ENCODE measurements around the gene C22orf15.

The C22orf15 gene

GRCh38 chr22:23750714-23751440, 11.9 kb upstream of the C22orf15 start, which contains the start of gene ZNF70:
Gene ZNF70 (minus strand): TSS chr22:23751112. CDS start chr22:23745140, 5,972 bp downstream.
- peak; percentile 94 for DNase-seq (ENCODE audit: low spot score)

- DNase-seq (ENCODE audit: low spot score) = no peak
These were observed 11.3 kb upstream of the C22orf15 start for GRCh38 chr22:23751441-23751996.

GRCh38 chr22:23752090-23752691, 10.6 kb upstream of the C22orf15 start:
- no peak for DNase-seq (ENCODE audit: low spot score)

- DNase-seq (ENCODE audit: low spot score) = no peak
These were observed 10.0 kb upstream of the C22orf15 start for GRCh38 chr22:23752750-23753149.

- DNase-seq (ENCODE audit: low spot score) = no peak
These were observed 9.4 kb upstream of the C22orf15 start for GRCh38 chr22:23753385-23753784.

GRCh38 chr22:23754220-23754919, 8.4 kb upstream of the C22orf15 start, which contains the start of gene VPREB3:
Gene VPREB3 (minus strand): TSS chr22:23754425. CDS start chr22:23754363, 62 bp downstream.
- DNase-seq (ENCODE audit: low spot score) = no peak

GRCh38 chr22:23754980-23755636, 7.7 kb upstream of the C22orf15 start:
- no peak for DNase-seq (ENCODE audit: low spot score)

- no peak for DNase-seq (ENCODE audit: low spot score)
These were observed 7.1 kb upstream of the C22orf15 start for GRCh38 chr22:23755711-23756110.

- DNase-seq (ENCODE audit: low spot score) = no peak
These were observed 5.9 kb upstream of the C22orf15 start for GRCh38 chr22:23756891-23757290.

GRCh38 chr22:23759566-23759965, 3.2 kb upstream of the C22orf15 start:
- DNase-seq (ENCODE audit: low spot score) = no peak

- no peak for DNase-seq (ENCODE audit: low spot score)
These were observed 2.7 kb upstream of the C22orf15 start for GRCh38 chr22:23760056-23760455.

GRCh38 chr22:23763579-23763945, 772 bp downstream of the C22orf15 start:
- DNase-seq (ENCODE audit: low spot score) = peak; percentile 68

GRCh38 chr22:23763954-23764353, 1.2 kb downstream of the C22orf15 start:
- DNase-seq (ENCODE audit: low spot score) = no peak

- no peak for DNase-seq (ENCODE audit: low spot score)
These were observed 2.4 kb downstream of the C22orf15 start for GRCh38 chr22:23764899-23765881.

- DNase-seq (ENCODE audit: low spot score) = no peak
These were observed 4.5 kb downstream of the C22orf15 start for GRCh38 chr22:23767303-23767672.

GRCh38 chr22:23767673-23768548, 5.1 kb downstream of the C22orf15 start, which contains the start of gene CHCHD10:
Gene CHCHD10 (minus strand): TSS chr22:23767972. CDS start chr22:23767874, 98 bp downstream.
- DNase-seq (ENCODE audit: low spot score) = peak; percentile 92

- DNase-seq (ENCODE audit: low spot score) = no peak
These were observed 6.7 kb downstream of the C22orf15 start for GRCh38 chr22:23769321-23769965.

- DNase-seq (ENCODE audit: low spot score) = no peak
These were observed 9.5 kb downstream of the C22orf15 start for GRCh38 chr22:23772315-23772648.
